Superior temporal gyrus (tissue), 1 donor: ENCODE data around the gene SLC5A6.
A peak's percentile ranks its signal among the peaks of the same experiment; 100 is the strongest.

Experiments used
- DNase-seq: peaks from one replicate; pipeline ENCODE4 v3.0.0-alpha.2; 2016; ENCODE audit errors: extremely low spot score

The SLC5A6 gene

GRCh38 chr2:27175330-27175729, 36.7 kb downstream of the SLC5A6 start:
- DNase-seq = no peak

GRCh38 chr2:27174638-27175037, 37.4 kb downstream of the SLC5A6 start:
- DNase-seq = no peak

- DNase-seq = no peak
Measured at GRCh38 chr2:27171351-27171848, 40.7 kb downstream of the SLC5A6 start.

- no peak for DNase-seq
Measured at GRCh38 chr2:27170581-27171337, 41.3 kb downstream of the SLC5A6 start.

- no peak for DNase-seq
Measured at GRCh38 chr2:27164960-27165763, 46.9 kb downstream of the SLC5A6 start.

- no peak for DNase-seq
Measured at GRCh38 chr2:27162151-27163121, 49.6 kb downstream of the SLC5A6 start.

- DNase-seq = no peak
Measured at GRCh38 chr2:27160191-27160590, 51.9 kb downstream of the SLC5A6 start.

GRCh38 chr2:27159271-27159670, 52.8 kb downstream of the SLC5A6 start:
- no peak for DNase-seq

GRCh38 chr2:27158468-27158867, 53.6 kb downstream of the SLC5A6 start:
- no peak for DNase-seq

- DNase-seq = no peak
Measured at GRCh38 chr2:27155069-27155520, 57.0 kb downstream of the SLC5A6 start.

- no peak for DNase-seq
Measured at GRCh38 chr2:27154488-27154887, 57.6 kb downstream of the SLC5A6 start.

GRCh38 chr2:27152796-27153464, 59.1 kb downstream of the SLC5A6 start:
- DNase-seq = peak; percentile 14

- DNase-seq = no peak
Measured at GRCh38 chr2:27152102-27152795, 59.8 kb downstream of the SLC5A6 start.

GRCh38 chr2:27150639-27151230, 61.3 kb downstream of the SLC5A6 start:
- DNase-seq = no peak
